Panc1 (cell line): ENCODE results near the gene NACA2. TPM values are rescaled to one million over a fixed set of nuclear protein-coding genes. Genes with fewer than 3 reads are reported as not detected.

ENCODE experiments used
- ATAC-seq: fragments of 200-7000 bp; cut with Tn5 transposase; 2 replicates; pipeline ENCODE4 v1.9.1; 2020; ENCODE audit warnings: mild to moderate bottlenecking, moderate library complexity
- BruUV-seq: library from RNA; stranded (reverse); fragments of 400-500 nt; replicated peaks from 2 replicates; lab custom pipeline; 2021; lab: Mats Ljungman, UMichigan
- CTCF ChIA-PET: fragments of 300-600 bp; sonication (Branson Sonifier 250); formaldehyde crosslinking; loops from one replicate; lab custom pipeline; 2022; ENCODE audit warnings: antibody characterized with exemption; lab: Charles Lee
- POLR2A ChIA-PET: fragments of 300-600 bp; sonication (Branson Sonifier 250); formaldehyde crosslinking; loops from one replicate; lab custom pipeline; 2022; ENCODE audit warnings: antibody characterized with exemption; lab: Charles Lee
- DNase-seq: peaks from one replicate; pipeline ENCODE4 v3.0.0-alpha.2; 2010; ENCODE audit warnings: low read depth, low spot score
- H3K27ac ChIP-seq: 2 replicates; pipeline ENCODE4 v1.5.1; 2011; ENCODE audit warnings: mild to moderate bottlenecking, low read length, inconsistent platforms
- H3K27me3 ChIP-seq: fragments of 200-500 bp; sonication (Bioruptor generic); 2 replicates; pipeline ENCODE4 v1.6.0; 2014; ENCODE audit warnings: low read length, inconsistent platforms; ENCODE audit not compliant: control insufficient read depth, insufficient read depth
- H3K36me3 ChIP-seq: fragments of 200-500 bp; sonication (Bioruptor generic); 2 replicates; pipeline ENCODE4 v1.5.1; 2014; ENCODE audit warnings: inconsistent platforms, mild to moderate bottlenecking, low read length, moderate library complexity; ENCODE audit not compliant: control insufficient read depth, insufficient read depth
- H3K4me1 ChIP-seq: 2 replicates; pipeline ENCODE4 v1.5.1; 2011; ENCODE audit warnings: inconsistent platforms, mild to moderate bottlenecking, low read length, moderate library complexity; ENCODE audit not compliant: control insufficient read depth, insufficient read depth
- H3K4me3 ChIP-seq, 2 experiments: 2 replicates each; pipeline ENCODE4 v1.5.1; 2011 to 2012; ENCODE audit warnings: low read depth in 2 of 2, low read length in 2 of 2, mild to moderate bottlenecking in 2 of 2, inconsistent platforms in 1 of 2, moderate library complexity in 1 of 2
- H3K9me3 ChIP-seq: fragments of 200-500 bp; sonication (Bioruptor generic); 2 replicates; pipeline ENCODE4 v1.5.1; 2014; ENCODE audit warnings: low read depth, mild to moderate bottlenecking, inconsistent platforms, low read length, moderate library complexity; ENCODE audit not compliant: control insufficient read depth, insufficient read depth
- CTCF ChIP-seq: fragments of 450-650 bp; IDR thresholded peaks from 2 replicates; pipeline ENCODE4 v1.5.1; 2017; ENCODE audit warnings: mild to moderate bottlenecking
- POLR2AphosphoS5 ChIP-seq: IDR thresholded peaks from 2 replicates; pipeline ENCODE4 v1.6.1; 2012; ENCODE audit warnings: mild to moderate bottlenecking, low read depth, low read length, moderate library complexity
- REST ChIP-seq, 2 experiments: IDR thresholded peaks; 2 replicates each; pipeline ENCODE4 v1.6.1; 2011 to 2012; ENCODE audit warnings: low read depth in 2 of 2, control low read depth in 1 of 2, low read length in 1 of 2, mild to moderate bottlenecking in 1 of 2, moderate library complexity in 1 of 2; ENCODE audit not compliant: insufficient read depth in 1 of 2
- SIN3A ChIP-seq: IDR thresholded peaks from 2 replicates; pipeline ENCODE4 v1.6.1; 2012; ENCODE audit warnings: low read depth, mild to moderate bottlenecking, low read length, moderate library complexity, borderline replicate concordance; ENCODE audit not compliant: insufficient read depth
- TCF7L2 ChIP-seq: IDR thresholded peaks from 2 replicates; pipeline ENCODE4 v1.6.1; 2011; ENCODE audit warnings: mild to moderate bottlenecking, low read depth, low read length, inconsistent platforms
- in situ Hi-C: cut with HindIII; loops from 2 replicates; pipeline ENCODE4 v1.10.0; 2016; ENCODE audit warnings: low sequenced_read_pairs, low pct_unique_long_range_greater_than_20kb
- intact Hi-C: fragments of 100-400 bp; cut with micrococcal nuclease; formaldehyde crosslinking; loops from one replicate; pipeline ENCODE4 v1.10.0; 2022; ENCODE audit not compliant: unreplicated experiment
- total RNA-seq: library from RNA; stranded (reverse); gene quantifications from one replicate; pipeline ENCODE4 v1.2.1, GENCODE V29; 2021; ENCODE audit not compliant: unreplicated experiment

The NACA2 gene
- total RNA-seq, 1 experiment from 2014 or later = not detected

DNA sequence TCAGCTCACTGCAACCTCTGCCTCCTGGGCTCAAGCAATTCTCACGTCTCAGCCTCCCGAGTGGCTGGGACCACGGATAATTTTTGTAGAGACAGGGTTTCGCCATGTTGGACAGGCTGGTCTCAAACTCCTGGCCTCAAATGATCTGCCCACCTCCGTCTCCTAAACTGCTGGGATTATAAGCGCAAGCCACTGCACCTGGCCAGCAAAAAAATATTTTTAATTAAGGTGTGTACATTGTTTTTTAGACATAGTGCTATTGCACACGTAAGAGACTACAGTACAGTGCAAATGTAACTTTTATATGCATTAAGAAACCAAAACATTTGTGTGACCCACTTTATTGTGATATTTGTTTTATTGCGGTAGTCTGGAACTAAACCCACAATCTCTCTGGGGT, 49.0 kb downstream of the NACA2 start:
- peaks cover 2% of the 10 kb centered on the region; the same call in 1 of the 2 replicates for H3K27me3 ChIP-seq
- POLR2A ChIA-PET = interaction anchor here (0.6 kb wide), 1 partner anchor 100 kb away, joined by 21 read pairs; no protein-coding TSS in a partner anchor
- no peak for ATAC-seq
- TF ChIP-seq POLR2AphosphoS5 (no peak), REST (IDR thresholded peaks at IDR 0.05; ENCODE audit: insufficient read depth in 1 of 2, low read depth in 2 of 2, low read length in 1 of 2) (no peak), CTCF (no peak), SIN3A (no peak), TCF7L2 (no peak)
- CTCF ChIA-PET = no interaction called here
- intact Hi-C loops (no loop called here), in situ Hi-C loops (no loop called here)
- no peaks in the 10 kb centered on the region for H3K36me3 ChIP-seq
- H3K4me3 ChIP-seq = no peak overlapping the region
- no peak overlapping the region for H3K27ac ChIP-seq
- H3K9me3 ChIP-seq = peaks cover 9% of the 10 kb centered on the region; the same call in 1 of the 2 replicates
- DNase-seq = no peak
- no TSS peak for BruUV-seq
- H3K4me1 ChIP-seq = no peaks in the 10 kb centered on the region

DNA sequence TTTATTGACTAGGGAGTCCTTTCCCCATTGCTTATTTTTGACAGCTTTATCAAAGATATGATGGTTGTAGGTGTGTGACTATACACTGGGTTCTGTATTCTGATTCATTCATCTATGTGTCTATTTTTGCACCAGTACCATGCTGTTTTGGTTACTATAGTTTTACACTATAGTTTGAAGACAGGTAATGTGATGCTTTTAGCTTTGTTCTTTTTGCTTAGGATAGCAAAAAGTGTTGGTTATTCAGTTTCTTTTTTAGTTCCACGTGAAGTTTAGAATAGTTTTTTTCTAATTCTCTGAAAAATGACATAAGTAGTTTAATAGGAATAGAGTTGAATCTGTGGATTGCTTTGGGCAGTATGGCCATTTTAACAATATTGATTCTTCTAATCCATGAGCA, 50.1 kb downstream of the NACA2 start:
- in situ Hi-C loops (no loop called here), intact Hi-C loops (no loop called here)
- ATAC-seq = no peak
- DNase-seq = no peak
- H3K27me3 ChIP-seq = no peaks in the 10 kb centered on the region; the same call in 1 of the 2 replicates
- ChIA-PET POLR2A (no interaction called here), CTCF (no interaction called here)
- H3K4me1 ChIP-seq = no peaks in the 10 kb centered on the region
- no peak for TF ChIP-seq SIN3A
- TF ChIP-seq TCF7L2 = no peak
- no peak for TF ChIP-seq CTCF
- no peaks in the 10 kb centered on the region for H3K36me3 ChIP-seq
- BruUV-seq = no TSS peak
- no peak overlapping the region for H3K27ac ChIP-seq
- no peak overlapping the region for H3K4me3 ChIP-seq
- peaks cover 9% of the 10 kb centered on the region; the same call in 1 of the 2 replicates for H3K9me3 ChIP-seq

Other genes with a start within 250 kb of the NACA2 start
- 35.6 TPM for gene TBX2, start 191.4 kb downstream of the NACA2 start, total RNA-seq
- not detected for gene TBX4, start 138.8 kb downstream of the NACA2 start, total RNA-seq